ENCODE results near the gene HERC4. TPM values are rescaled to one million over a fixed set of nuclear protein-coding genes. Genes with fewer than 3 reads are reported as not detected.

HERC4 gene
- total RNA-seq, 3 donors from 2014 or later = 54.1 to 72.2 (median 62.3) TPM

DNA sequence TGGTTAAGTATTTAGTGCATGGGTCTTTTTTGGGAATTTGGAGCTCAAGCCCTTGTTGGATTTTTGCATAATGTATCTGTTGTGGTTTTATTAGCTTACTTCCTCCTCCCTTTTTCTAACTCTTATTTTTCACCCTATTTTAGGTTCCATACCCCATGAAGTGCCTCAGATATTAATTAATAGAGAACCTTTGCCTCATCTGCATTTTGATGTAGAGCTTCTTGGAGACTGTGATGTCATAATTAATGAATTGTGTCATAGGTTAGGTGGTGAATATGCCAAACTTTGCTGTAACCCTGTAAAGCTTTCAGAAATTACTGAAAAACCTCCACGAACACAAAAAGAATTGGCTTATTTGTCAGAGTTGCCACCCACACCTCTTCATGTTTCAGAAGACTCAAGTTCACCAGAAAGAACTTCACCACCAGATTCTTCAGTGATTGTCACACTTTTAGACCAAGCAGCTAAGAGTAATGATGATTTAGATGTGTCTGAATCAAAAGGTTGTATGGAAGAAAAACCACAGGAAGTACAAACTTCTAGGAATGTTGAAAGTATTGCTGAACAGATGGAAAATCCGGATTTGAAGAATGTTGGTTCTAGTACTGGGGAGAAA lies 162.6 kb downstream of the HERC4 start:
- no peak for TF ChIP-seq CTCF (IDR thresholded peaks at IDR 0.05)
- ATAC-seq = no peak
- Histone ChIP-seq H3K4me1 (ENCODE audit: low read depth) (no peaks in the 10 kb centered on the region), H3K9me3 (no peaks in the 10 kb centered on the region), H3K36me3 (ENCODE audit: low read depth) (peaks cover 9% of the 10 kb centered on the region), H3K4me3 (no peak overlapping the region)
- intact Hi-C loops (cut with DNase I, micrococcal nuclease) = no loop called here
- DNase-seq = no peak

DNA sequence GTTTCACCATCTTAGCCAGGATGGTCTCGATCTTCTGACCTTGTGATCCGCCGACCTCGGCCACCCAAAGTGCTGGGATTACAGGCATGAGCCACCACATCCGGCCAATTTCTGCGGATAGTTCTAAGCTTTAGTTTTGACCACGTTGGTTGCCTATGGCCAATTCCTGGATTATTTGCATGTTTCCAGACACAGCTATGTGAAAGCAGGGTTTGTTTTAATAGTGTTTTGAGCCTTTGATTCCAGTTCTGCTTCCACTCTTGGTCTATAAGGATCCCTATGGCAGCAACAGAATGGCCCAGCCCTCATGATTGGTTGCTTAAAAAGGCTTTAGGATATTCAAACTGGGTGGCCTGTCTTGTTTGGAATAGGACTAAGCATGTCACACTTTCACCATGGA lies 171.5 kb downstream of the HERC4 start:
- DNase-seq = no peak
- TF ChIP-seq CTCF (IDR thresholded peaks at IDR 0.05) = no peak
- intact Hi-C loops (cut with DNase I, micrococcal nuclease) = no loop called here
- H3K4me1 ChIP-seq (ENCODE audit: low read depth) = no peaks in the 10 kb centered on the region
- H3K4me3 ChIP-seq = no peak overlapping the region
- no peaks in the 10 kb centered on the region for H3K36me3 ChIP-seq (ENCODE audit: low read depth)
- H3K9me3 ChIP-seq = no peaks in the 10 kb centered on the region
- ATAC-seq = no peak

GRCh38 chr10:67893637-67894036 lies 181.4 kb downstream of the HERC4 start:
- H3K9me3 ChIP-seq = no peaks in the 10 kb centered on the region
- no peak overlapping the region for H3K4me3 ChIP-seq
- ATAC-seq (no peak), DNase-seq (no peak)
- no peak for TF ChIP-seq CTCF (IDR thresholded peaks at IDR 0.05)
- H3K36me3 ChIP-seq (ENCODE audit: low read depth) = no peaks in the 10 kb centered on the region
- intact Hi-C loops (cut with DNase I, micrococcal nuclease) = no loop called here
- peaks cover 4% of the 10 kb centered on the region for H3K4me1 ChIP-seq (ENCODE audit: low read depth)

DNA sequence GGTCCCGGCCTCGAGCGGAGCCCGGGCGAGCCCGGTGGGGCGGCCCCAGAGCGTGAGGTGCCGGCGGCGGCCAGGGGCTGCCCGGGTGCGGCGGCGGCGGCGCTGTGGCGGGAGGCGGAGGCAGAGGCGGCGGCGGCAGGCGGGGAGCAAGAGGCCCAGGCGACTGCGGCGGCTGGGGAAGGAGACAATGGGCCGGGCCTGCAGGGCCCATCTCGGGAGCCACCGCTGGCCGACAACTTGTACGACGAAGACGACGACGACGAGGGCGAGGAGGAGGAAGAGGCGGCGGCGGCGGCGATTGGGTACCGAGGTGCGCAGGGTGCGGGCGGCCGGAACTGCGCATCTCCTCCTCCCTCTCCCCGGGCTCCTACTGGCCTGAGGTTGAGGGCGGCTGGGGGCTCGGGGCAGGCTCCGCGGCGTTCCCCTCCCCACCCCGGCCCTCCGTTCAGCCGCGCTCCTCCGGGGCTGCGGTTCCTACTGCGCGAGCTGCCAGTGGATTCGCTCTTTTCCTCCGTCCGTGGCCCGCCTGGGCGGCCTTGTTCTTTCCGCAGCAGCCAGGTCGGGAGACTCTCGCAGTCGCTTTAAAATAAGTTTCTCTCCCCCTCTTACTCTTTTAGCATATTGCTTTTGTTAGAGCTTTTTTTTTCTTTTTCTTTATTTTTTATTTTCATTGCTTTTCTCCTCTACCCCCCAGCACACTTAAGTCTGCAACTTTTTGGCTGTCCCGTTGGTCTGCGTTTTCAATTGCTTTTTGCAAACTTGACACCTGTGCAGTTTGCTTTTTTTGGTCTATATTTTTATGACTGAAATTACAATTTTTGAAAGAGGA lies 190.0 kb downstream of the HERC4 start:
- no peaks in the 10 kb centered on the region for H3K36me3 ChIP-seq (ENCODE audit: low read depth)
- intact Hi-C loops (cut with DNase I, micrococcal nuclease) = no loop called here
- DNase-seq = peak; percentile 84 to 91 (median 90)
- peak; percentile 80 for ATAC-seq
- no peaks in the 10 kb centered on the region for H3K9me3 ChIP-seq
- TF ChIP-seq CTCF (IDR thresholded peaks at IDR 0.05) = no peak
- H3K4me1 ChIP-seq (ENCODE audit: low read depth) = peaks cover 17% of the 10 kb centered on the region
- peak overlapping the region; percentile 35 for H3K4me3 ChIP-seq

- peaks cover 14% of the 10 kb centered on the region for H3K4me1 ChIP-seq (ENCODE audit: low read depth)
- H3K4me3 ChIP-seq = peak within 1 kb of the TSS; percentile 35
- TF ChIP-seq CTCF (IDR thresholded peaks at IDR 0.05) = no peak
- intact Hi-C loops (cut with DNase I, micrococcal nuclease) = no loop called here
- no peaks in the 10 kb centered on the region for H3K36me3 ChIP-seq (ENCODE audit: low read depth)
- peak; percentile 91 for ATAC-seq
- no peaks in the 10 kb centered on the region for H3K9me3 ChIP-seq
- DNase-seq = peak; percentile 97 to 99 (median 98)
Measured at GRCh38 chr10:67884313-67884841, 190.7 kb downstream of the HERC4 start, which contains the start of gene SIRT1. TSS of gene SIRT1 (plus strand) at chr10:67884656. CDS start at chr10:67884722, 66 bp downstream.
